Measurements from ENCODE around the gene PRX. TPM values are rescaled to one million over a fixed set of nuclear protein-coding genes. Genes with fewer than 3 reads are reported as not detected.
A peak's percentile ranks its signal among the peaks of the same experiment; 100 is the strongest.

The PRX gene
- total and polyA plus RNA-seq, 9 donors = 1.7 to 8.8 (median 6.9) TPM

DNA sequence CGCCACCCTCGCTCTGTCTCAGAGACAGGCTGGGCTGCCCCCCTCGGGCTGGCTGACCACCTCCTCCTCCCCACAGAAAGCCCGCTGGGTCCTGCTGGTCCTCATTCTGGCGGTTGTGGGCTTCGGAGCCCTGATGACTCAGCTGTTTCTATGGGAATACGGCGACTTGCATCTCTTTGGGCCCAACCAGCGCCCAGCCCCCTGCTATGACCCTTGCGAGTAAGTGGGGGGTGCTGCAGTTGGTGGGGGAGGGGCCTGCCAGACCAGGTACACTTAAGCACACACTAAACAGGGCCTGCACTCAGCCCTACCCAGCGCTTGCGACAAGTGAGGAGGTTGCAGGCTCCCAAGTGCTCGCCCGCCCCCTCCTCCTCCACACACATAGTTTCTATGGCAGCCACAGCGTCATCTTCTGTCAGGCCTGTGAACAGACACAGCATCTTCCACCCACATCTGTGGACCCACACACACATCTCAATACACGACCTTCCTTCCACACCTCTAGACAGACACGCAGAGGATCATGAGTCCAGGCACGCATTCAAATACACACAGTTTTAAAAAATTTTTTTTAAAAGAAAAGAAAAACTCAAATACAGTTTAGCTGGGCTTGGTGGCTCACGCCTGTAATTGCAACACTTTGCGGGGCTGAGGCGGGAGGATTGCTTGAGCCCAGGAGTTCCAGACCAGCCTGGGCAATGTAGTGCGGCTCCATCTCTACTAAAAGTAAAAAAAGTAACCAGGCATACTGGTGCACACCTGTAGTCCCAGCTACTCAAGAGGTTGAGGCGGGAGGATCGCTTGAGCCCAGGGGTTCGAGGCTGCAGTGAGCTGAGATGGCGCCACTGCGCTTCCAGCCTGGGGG, 46.2 kb downstream of the PRX start:
- TF ChIP-seq, protein P1, sequence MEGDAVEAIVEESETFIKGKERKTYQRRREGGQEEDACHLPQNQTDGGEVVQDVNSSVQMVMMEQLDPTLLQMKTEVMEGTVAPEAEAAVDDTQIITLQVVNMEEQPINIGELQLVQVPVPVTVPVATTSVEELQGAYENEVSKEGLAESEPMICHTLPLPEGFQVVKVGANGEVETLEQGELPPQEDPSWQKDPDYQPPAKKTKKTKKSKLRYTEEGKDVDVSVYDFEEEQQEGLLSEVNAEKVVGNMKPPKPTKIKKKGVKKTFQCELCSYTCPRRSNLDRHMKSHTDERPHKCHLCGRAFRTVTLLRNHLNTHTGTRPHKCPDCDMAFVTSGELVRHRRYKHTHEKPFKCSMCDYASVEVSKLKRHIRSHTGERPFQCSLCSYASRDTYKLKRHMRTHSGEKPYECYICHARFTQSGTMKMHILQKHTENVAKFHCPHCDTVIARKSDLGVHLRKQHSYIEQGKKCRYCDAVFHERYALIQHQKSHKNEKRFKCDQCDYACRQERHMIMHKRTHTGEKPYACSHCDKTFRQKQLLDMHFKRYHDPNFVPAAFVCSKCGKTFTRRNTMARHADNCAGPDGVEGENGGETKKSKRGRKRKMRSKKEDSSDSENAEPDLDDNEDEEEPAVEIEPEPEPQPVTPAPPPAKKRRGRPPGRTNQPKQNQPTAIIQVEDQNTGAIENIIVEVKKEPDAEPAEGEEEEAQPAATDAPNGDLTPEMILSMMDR (IDR thresholded peaks at IDR 0.05) = no peak
- TF ChIP-seq POLR2A (IDR thresholded peaks at IDR 0.05) (no peak), EP300 (IDR thresholded peaks at IDR 0.05) (no peak)
- WGBS, 3 donors = 72 to 75% (median 75%) methylated on average over 26 to 27 of the region's 27 CpGs
- Histone ChIP-seq H3K9me3 (no peaks in the 10 kb centered on the region), H3K27ac (no peak overlapping the region), H3K36me3 (no peaks in the 10 kb centered on the region), H3K4me1 (ENCODE audit: insufficient read depth) (peaks cover 7% of the 10 kb centered on the region), H3K27me3 (no peaks in the 10 kb centered on the region), H3K4me3 (no peak overlapping the region)
- intact Hi-C loops (cut with DNase I) = no loop called here
- no peak for DNase-seq

DNA sequence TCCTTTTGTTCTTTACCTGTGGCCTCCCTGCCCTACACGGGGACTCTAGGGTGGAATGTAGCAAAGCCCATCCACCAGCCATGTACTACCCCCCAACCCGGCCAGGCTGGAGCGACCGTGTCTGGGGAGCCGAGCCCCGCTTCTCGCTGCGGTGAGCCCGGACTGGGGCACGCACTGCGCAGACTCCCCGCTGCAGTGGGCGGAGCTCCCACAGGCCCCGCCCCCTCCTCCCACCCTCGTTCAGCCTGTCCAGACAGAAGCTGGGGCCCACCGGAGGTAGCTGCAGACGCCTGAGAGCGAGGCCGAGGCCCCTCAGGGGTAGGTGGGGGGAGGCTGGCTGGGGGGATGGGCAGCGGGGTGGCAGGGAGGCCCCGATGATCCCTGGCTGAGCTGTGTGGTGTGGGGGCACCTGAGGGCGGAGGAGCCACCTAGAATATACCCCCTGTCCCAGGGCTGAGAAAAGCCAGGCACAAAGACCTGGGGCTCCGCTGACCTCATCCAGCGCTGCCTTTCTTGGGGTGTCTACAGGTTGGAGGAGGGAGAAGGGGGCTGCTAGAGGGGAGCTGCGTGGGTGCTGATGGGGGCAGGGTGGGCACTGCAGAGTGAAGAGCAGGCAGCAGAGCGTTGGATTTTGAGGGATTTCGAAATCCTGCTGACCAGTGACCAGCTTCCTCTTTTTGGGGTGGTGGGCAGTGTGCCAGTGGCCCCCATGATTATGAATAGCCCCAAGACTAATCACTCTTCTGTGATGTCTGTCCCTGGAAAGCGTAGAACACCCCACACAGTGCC, 47.4 kb downstream of the PRX start:
- no peaks in the 10 kb centered on the region for H3K27me3 ChIP-seq
- peak; percentile 85 to 93 (median 89) for DNase-seq
- TF ChIP-seq POLR2A (IDR thresholded peaks at IDR 0.05) (no peak), EP300 (IDR thresholded peaks at IDR 0.05) (no peak)
- TF ChIP-seq, protein P1 (IDR thresholded peaks at IDR 0.05) = no peak
- H3K4me3 ChIP-seq = peak overlapping the region; percentile 29
- peak overlapping the region; percentile 21 to 48 for H3K27ac ChIP-seq
- H3K36me3 ChIP-seq = no peaks in the 10 kb centered on the region
- no peaks in the 10 kb centered on the region for H3K9me3 ChIP-seq
- intact Hi-C loops (cut with DNase I) = no loop called here
- 8 to 13% (median 11%) methylated on average over 23 to 28 of the region's 28 CpGs for WGBS, 3 donors
- H3K4me1 ChIP-seq (ENCODE audit: insufficient read depth) = peaks cover 7% of the 10 kb centered on the region

DNA sequence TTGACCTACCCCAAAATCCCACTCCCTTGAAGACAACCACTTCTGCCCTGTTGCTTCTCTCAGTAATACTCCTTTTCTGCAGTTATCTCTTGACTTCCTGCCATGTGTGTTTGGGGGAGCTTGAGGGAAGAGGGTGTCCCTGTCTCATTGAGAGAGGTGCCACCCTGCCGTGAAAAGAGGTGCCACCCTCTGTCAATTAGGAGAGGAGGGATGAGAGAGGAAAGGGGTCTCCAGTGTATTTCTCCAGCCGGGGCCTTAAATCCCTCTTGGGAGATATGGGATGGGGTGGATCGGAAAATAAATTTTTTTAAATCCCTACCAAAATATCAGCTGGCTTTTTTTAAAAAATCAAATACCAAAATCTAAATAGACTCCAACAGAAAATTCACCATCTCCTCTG, 48.2 kb downstream of the PRX start:
- no peaks in the 10 kb centered on the region for H3K9me3 ChIP-seq
- no peak for TF ChIP-seq EP300 (IDR thresholded peaks at IDR 0.05)
- TF ChIP-seq, protein P1 (IDR thresholded peaks at IDR 0.05) = no peak
- TF ChIP-seq POLR2A (IDR thresholded peaks at IDR 0.05) = no peak
- H3K27ac ChIP-seq = no peak overlapping the region
- 15 to 35% (median 18%) methylated on average over 3 of the region's 3 CpGs for WGBS, 3 donors
- H3K4me1 ChIP-seq (ENCODE audit: insufficient read depth) = peaks cover 7% of the 10 kb centered on the region
- no peak overlapping the region for H3K4me3 ChIP-seq
- DNase-seq = no peak
- H3K36me3 ChIP-seq = no peaks in the 10 kb centered on the region
- intact Hi-C loops (cut with DNase I) = no loop called here
- H3K27me3 ChIP-seq = no peaks in the 10 kb centered on the region

DNA sequence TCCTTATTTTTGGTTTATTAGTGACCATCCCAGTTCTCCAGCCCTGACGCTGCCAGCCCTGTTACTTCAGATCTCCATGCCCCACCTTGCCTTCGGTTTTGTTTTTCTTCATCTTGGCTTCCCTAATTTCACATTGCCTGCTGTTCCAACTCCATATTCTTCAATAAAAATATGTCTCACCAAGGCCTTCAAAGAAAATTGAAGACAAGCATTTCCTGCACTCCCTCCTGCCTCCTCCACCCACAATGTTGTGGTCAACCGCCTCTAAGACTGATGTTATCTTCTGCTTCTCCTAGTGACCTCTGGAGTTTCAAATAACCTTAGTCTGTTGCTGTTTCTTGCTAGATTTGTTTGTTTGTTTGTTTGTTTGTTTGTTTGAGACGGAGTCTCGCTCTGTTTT, 50.1 kb downstream of the PRX start:
- H3K27me3 ChIP-seq = no peaks in the 10 kb centered on the region
- no peaks in the 10 kb centered on the region for H3K9me3 ChIP-seq
- no peak overlapping the region for H3K4me3 ChIP-seq
- no peak for TF ChIP-seq POLR2A (IDR thresholded peaks at IDR 0.05)
- no peak for TF ChIP-seq EP300 (IDR thresholded peaks at IDR 0.05)
- TF ChIP-seq, protein P1 (IDR thresholded peaks at IDR 0.05) = no peak
- intact Hi-C loops (cut with DNase I) = no loop called here
- no peak overlapping the region for H3K27ac ChIP-seq
- H3K4me1 ChIP-seq (ENCODE audit: insufficient read depth) = peaks cover 7% of the 10 kb centered on the region
- no peaks in the 10 kb centered on the region for H3K36me3 ChIP-seq
- DNase-seq = no peak
- WGBS, 3 donors = 84 to 87% (median 86%) methylated on average over 5 of the region's 5 CpGs
